NT2/D1 (cell line): ENCODE results near the gene ABI3BP.

Experiments
- YY1 ChIP-seq: IDR thresholded peaks from 2 replicates; pipeline ENCODE4 v1.6.1; 2011; ENCODE audit not compliant: insufficient read length, insufficient read depth
- ZNF274 ChIP-seq: IDR thresholded peaks from 2 replicates; pipeline ENCODE4 v1.6.1; 2011; ENCODE audit warnings: mild to moderate bottlenecking, low read depth, low read length

DNA sequence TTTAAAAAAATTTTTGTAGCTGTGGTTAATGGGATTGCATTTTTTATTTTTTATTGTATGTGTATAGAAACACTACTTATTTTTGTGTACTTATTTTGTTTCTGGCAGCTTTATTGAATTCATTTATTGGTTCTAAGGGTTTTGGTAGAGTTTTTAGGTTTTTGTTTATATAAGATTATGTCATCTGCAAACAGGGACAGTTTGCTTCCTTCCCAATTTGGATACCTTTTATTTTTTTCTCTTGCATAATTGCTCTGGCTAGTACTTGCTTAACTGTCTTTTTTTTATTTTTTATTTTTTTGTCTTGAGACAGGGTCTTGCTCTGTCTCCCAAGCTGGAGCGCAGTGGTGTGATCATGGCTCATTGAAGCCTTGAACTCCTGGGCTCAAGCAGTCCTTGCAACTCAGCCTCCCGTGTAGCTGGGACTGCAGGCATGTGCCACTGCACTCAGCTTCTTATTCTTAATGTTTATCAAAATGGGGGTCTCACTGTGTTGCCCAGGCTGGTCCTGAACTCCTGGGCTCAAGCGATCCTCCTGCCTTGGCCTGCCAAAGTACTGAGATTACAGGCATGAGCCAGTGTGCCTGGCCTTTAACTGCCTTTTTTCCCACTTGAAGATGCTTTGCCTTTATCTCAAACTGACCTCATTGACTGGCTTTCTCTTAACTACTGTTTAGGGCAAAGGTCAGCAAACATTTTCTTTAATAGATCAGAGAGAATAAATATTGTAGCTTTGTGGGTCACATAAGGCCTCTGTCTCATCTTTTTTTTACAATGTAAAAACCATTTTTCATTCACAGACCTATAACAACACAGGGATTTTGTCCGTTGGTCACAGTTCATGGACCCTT is 275.4 kb downstream of the ABI3BP start:
- no peak for TF ChIP-seq YY1
- no peak for TF ChIP-seq ZNF274
